ENCODE measurements around the gene DDX11.
"Not testable (repeated sequence)": the region's sequence is repeated elsewhere in the genome, so short reads cannot be mapped to it uniquely, and the experiment has no call there.

DNA sequence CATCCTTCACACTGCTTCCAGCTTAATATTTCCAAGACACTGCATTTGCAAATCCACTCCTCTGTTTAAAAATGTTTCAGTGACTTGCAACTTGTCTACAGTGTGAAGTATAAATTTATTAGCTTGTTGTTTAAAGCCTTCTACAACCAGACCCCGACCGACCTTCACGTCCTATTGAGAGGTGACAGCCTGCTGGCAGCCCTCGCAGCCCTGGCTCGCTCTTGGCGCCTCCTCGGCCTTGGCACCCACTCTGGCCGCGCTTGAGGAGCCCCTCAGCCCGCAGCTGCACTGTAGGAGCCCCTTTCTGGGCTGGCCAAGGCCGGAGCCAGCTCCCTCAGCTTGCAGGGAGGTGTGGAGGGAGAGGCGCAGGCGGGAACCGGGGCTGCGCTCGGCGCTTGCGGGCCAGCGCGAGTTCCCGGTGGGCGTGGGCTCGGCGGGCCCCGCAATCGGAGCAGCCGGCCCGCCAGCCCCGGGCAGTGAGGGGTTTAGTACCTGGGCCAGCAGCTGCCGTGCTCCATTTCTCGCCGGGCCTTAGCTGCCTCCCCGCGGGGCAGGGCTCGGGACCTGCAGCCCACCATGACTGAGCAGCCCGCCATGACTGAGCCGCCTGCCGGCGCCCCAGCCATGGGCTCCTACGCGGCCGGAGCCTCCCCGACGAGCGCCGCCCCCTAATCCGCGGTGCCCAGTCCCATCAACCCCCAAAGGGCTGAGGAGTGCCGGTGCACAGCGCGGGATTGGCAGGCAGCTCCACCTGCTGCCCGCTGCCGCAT is 2.5 kb upstream of the DDX11 start:
- TF ChIP-seq, protein P1, sequence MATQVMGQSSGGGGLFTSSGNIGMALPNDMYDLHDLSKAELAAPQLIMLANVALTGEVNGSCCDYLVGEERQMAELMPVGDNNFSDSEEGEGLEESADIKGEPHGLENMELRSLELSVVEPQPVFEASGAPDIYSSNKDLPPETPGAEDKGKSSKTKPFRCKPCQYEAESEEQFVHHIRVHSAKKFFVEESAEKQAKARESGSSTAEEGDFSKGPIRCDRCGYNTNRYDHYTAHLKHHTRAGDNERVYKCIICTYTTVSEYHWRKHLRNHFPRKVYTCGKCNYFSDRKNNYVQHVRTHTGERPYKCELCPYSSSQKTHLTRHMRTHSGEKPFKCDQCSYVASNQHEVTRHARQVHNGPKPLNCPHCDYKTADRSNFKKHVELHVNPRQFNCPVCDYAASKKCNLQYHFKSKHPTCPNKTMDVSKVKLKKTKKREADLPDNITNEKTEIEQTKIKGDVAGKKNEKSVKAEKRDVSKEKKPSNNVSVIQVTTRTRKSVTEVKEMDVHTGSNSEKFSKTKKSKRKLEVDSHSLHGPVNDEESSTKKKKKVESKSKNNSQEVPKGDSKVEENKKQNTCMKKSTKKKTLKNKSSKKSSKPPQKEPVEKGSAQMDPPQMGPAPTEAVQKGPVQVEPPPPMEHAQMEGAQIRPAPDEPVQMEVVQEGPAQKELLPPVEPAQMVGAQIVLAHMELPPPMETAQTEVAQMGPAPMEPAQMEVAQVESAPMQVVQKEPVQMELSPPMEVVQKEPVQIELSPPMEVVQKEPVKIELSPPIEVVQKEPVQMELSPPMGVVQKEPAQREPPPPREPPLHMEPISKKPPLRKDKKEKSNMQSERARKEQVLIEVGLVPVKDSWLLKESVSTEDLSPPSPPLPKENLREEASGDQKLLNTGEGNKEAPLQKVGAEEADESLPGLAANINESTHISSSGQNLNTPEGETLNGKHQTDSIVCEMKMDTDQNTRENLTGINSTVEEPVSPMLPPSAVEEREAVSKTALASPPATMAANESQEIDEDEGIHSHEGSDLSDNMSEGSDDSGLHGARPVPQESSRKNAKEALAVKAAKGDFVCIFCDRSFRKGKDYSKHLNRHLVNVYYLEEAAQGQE (IDR thresholded peaks at IDR 0.05; ENCODE audit: low read depth, low read length) = not testable (repeated sequence)
- TF ChIP-seq POLR2AphosphoS5 (IDR thresholded peaks at IDR 0.05; ENCODE audit: low read depth, low read length); RFX5 (IDR thresholded peaks at IDR 0.05; ENCODE audit: low read length): not testable (repeated sequence)
- TF ChIP-seq, protein P2, sequence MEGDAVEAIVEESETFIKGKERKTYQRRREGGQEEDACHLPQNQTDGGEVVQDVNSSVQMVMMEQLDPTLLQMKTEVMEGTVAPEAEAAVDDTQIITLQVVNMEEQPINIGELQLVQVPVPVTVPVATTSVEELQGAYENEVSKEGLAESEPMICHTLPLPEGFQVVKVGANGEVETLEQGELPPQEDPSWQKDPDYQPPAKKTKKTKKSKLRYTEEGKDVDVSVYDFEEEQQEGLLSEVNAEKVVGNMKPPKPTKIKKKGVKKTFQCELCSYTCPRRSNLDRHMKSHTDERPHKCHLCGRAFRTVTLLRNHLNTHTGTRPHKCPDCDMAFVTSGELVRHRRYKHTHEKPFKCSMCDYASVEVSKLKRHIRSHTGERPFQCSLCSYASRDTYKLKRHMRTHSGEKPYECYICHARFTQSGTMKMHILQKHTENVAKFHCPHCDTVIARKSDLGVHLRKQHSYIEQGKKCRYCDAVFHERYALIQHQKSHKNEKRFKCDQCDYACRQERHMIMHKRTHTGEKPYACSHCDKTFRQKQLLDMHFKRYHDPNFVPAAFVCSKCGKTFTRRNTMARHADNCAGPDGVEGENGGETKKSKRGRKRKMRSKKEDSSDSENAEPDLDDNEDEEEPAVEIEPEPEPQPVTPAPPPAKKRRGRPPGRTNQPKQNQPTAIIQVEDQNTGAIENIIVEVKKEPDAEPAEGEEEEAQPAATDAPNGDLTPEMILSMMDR (IDR thresholded peaks at IDR 0.05) = not testable (repeated sequence)

Measured in SK-N-SH (cell line).